DMS53 treated with DMSO at 0.1 percent for 48 hours (cell line): Measurements from ENCODE around the gene PGBD5.

Experiments
- DNase-seq: peaks from one replicate; lab custom pipeline; 2025; ENCODE audit not compliant: unreplicated experiment; lab: John Stamatoyannopoulos, UW

The PGBD5 gene

DNA sequence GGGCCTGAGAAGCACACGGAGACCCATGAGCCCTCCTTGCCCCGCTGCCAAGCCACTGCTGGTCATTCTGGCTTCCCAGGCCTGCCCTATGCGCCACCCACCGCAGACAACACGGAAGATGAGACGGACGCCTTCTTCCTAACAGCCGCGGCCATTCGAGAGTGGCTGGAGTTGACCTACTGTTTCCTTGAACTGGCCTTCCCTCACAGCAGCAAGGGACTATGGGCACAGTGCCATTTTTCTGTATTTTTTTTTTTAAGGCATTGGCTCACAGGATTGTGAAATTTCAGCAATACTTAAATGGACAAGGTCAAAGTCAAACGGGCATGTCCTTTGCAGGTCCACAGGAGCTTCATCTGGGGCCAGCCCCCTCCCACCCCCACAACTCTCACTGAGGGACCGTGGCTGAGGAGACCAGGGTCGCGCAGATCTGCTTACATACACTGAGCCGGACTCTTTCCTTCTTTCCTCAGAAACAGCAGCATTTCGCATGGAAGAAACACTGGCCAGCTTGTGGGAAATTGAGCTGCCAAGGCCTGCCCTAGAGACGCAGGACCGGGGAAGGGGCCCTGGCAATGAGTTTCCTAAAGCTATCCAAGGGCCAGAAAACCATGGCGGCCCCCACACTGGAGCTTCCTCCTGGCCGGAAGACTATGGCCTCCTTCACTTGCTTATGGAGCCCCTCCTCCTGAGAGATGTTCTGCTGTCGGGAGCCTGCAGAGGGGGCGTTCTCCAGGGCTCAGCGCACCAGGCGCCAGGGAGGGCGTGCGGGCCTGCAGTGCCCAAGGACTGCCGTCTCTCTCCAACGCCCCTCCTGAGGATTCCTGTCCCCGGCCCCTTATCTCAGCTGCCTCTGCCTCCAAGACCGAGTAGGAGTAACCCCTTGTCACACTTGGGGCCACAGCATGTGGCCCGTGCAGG is 98.9 kb downstream of the PGBD5 start:
- no peak for DNase-seq

DNA sequence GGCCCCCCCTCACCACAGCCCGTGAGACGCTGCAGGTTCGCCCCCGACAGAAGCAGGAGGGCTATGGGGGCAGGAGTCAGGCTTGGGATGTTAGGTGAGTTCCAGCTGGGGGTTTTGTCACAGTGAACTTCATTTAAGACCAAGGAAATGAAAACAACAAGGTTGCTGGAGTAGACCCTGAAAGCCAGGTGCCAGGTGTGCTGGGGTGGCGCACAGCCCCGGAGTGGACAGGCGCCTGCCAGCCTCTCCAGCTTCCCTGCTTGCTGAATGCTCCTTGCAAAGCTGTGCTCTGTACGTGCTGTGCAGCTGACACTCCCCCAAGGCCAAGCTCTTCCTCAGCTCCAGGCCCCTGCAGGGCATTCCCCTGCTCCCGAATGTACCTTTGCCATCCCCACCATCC is 102.4 kb downstream of the PGBD5 start:
- no peak for DNase-seq

DNA sequence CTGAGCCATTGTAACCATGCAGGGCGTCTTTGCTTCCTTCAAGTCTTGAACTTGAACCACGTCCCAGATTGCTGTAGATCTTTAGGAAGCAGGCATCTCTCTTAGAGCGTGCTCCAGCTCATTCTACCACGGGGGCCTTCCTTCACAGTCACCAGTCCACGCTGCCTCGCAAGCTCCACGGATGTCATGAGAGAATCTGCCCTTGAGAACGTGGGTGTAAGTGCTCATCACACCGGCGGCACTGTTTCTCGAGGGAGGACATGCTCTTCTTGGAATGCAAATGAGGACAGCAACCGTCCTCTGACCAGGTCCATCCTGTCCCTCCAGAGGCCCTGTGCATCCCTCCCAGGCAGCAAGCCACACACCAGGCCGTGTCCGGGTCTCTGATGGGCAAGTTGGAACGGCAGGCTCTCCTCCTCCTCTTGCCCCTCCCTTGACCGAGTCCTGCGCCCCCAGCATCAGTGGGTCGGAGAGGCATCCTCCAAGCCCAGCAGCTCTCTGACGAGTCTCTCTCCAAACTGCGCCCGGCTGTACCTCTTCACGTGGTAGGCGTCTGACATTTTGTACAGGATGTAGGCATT is 103.1 kb downstream of the PGBD5 start:
- DNase-seq = no peak

DNA sequence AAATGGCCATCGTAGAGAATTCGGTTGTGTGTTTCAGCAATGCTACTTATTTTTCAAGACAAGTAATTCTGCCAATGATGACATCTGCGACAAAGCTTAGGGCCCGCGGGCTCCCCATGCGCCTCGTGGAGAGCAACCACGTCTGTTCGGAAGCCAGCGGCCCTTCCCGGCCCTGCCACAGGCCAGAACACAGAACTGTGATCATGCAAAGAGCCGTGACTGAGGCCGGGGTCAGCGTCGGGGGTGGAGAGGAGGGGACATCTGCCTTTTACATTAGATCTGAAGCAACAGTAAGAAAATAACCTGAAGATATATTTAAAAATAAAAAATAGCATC is 103.7 kb downstream of the PGBD5 start:
- DNase-seq = no peak

DNA sequence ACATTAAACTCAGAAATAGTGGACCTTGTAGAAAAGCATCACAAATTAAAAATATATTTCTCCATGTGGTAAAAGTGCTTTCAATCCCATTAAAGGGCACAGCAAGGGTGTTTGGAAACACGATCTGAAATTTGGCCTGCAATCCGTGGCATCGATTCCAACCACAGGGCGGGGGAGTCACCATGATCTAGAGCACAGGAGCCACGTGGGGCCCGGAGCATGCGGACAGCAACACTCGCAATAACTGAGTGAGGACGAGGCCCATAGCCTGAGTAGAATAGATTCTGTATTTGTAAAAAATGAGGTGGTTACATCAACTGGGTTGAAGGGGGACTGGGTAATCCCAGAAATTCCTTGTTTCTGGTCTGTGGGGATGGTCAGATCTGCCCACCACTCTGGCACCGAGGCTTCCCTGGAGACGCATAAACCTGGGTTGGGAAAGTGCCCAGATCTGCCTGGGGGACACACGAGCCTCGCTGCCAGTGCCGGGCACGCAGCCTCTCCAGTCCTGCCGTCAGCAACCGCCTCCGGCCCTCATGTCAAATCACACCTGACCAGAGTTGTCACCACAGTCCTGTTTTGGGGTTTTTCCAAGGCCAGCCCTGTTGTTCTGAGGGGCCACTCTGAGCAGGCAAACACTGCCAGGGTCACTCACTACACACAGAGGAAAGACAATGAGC is 104.3 kb downstream of the PGBD5 start:
- DNase-seq = no peak

DNA sequence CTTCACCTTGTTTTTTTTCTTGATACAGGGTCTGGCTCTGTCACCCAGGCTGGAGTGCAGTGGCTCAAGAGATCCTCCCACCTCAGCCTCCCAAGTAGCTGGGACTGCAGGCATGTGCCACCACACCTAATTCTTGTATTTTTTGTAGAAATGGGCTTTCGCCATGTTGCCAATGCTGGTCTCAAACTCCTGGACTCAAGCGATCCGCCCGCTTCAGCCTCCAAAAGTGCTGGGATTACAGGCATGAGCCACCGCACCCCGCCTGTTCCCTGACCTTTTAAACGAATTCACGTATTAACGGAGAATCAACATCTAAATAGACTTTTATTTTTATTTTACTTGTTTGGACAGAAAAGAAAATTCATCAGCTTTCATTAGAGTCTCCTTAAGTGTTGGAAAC is 104.8 kb downstream of the PGBD5 start:
- DNase-seq = no peak

DNA sequence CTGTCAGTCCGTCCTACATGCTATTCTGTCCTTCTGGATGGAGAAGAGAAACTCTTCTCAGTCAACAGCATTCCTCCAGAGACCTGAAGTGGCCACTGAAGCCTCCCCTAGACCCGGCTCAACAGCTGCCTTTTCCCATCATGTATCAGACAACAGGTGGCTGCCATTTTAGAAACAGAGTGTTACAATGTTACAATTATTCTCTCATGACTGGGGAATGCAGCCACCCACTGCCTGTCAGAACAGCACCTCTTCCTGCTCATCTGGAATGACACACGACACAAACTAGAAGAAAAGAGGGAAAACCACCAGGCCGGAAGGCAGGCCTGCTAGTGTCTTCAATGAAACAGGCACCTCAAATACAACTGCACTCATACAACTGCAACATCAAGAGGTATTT is 105.3 kb downstream of the PGBD5 start:
- DNase-seq = no peak

DNA sequence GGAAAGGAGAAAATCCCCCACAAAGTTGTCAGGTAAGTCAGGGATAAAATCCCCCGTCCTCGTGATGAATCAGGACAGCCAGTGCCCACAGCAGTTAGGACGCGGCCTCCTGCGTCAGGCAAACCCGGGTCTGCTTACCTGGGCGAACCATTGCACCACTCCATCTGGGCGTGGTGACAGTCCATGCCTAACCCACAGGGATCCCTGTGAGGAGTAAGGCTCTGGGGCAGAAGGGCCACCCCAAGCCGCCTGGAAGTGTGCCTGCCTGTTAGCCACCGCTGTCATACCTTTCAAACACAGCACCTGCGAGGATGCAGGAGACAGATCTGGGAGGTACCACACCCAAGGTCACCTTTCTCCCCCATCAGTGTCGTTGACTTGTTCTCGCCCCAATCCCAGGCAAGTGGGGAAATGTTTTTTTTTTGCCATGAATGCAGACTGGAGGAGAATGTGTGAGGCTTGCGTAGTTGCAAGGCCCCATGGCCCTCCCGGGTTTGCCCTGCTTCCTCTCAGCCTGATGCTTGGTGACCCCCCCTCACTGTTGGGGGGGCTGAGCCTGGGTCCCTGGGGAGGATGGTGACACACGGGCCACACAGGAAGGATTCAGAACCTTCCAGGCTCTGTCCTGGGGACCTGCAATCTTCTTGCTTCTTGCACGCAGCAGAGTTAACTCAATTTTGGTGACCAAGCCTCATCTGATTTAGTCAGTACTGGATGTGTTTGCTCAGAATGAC is 107.0 kb downstream of the PGBD5 start:
- no peak for DNase-seq

DNA sequence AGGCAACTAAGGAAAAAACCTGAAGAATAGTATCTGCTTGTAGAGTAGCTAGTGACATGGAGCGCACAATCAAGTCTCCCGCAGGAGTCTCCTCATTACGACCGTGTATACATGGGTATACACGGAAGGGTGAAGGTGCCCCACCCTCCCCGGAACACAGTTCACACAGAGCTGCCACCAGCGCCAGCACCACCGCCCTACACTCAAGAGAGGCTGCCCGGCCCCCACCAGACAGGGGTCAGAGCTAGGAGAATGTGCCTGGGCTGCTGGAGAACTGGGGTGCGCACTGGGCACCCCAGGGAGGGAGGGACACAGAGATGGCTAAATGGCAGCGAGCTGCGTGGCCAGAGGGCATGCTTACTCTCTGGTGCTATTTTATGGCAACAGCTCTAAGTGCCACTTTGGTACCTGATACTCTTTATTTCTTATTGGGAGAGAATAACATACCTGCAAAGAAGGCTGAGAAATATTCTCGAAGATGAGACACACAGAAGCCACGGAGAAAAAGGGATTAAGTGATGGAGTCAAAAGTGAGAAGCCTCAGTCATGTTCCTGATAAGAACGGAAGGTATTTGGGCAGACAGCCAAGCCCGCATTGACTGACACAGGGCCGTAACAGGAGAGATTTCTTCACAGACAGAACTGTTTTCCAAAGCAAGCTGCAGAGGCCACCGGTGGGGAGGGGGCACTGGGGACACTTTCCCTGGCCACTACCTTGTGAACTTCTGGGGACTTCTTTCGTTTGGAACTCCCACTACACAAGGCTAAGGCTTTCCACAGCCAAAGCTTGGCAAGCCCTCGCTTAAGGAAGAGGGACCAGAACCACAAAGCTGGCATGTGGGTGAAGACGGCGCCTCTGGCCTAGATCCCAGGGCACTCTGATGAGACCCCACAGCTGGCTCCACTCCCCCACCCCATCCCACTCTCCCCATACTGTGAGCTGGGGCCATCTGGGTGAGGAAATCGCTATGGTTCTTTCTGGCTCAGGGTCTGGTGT is 108.0 kb downstream of the PGBD5 start:
- no peak for DNase-seq

DNA sequence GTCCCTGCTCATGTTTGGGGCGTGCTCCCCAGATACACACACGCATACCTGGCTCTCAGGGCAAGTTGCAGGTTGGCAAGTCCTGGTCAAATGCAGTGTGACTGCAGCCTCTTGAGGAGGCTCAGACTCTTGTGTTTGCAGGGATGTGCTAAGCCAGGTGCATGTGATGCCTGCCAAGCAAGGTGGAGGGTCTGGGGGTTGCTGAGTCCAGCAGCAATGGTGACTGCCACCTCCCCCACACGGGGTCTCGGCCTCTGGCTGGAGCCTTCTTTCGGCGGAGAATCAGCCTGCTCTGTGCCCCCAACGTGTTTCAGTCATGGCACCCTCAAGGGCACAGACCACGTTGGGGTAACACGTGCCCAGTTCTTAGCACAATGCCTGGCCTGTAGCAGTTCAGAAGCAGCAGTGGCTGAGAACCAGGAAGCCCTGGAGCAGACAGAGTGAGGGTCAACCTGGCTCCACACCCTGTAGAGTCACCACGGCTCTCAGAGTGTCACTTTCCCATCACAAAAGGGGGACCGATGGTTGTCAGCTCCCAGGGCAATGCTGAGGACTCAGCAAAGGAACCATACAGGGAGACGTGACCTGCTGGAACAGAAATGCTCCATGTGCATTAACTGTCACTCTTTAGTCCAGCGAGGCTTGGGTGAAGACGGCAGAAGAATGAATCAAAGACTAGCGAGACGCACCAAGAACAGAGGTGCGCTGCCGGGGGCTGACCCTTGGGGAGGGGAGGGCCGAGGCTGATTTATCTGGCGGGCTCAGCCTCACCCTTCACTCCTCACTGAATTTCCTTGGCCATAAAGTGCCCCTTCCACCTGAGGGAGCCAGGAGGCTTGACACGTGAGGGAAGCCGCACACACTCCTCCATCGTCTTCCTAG is 109.0 kb downstream of the PGBD5 start:
- no peak for DNase-seq

DNA sequence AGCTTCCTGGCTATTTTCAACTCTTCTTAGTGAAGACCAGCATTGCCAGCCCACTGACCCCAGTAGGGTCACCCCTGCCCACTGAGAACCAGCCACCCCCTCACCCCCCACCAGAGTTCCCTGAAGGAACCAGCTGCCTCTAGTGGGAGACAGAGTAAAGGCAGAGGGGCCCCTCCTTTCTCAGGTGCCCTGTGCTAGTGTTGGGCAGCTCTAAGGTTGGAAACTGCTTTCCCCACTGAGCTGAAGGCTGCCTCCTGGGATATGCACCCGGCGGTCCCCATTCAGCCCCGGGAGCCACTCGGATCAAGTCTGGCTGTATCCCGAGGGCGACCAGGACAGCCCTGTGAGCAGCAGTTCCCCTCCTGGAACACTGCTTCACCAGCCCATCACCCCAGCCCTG is 111.0 kb downstream of the PGBD5 start:
- no peak for DNase-seq

DNA sequence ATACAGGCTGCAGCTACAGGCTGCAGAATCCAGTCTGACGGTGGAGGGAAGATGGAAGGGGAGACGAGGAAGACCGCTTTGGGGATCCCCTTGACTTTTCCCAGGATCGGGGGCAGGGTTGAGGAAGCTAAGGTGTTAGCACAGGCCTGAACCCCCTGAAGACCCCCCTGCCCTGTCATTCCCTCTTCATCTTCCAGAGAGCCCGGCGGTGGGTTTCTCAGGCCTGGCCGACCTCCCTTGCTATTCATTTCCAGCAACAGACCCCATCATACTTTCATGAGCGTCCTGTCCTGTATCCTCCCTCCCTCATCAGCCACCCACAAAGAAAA is 112.0 kb downstream of the PGBD5 start:
- DNase-seq = no peak

DNA sequence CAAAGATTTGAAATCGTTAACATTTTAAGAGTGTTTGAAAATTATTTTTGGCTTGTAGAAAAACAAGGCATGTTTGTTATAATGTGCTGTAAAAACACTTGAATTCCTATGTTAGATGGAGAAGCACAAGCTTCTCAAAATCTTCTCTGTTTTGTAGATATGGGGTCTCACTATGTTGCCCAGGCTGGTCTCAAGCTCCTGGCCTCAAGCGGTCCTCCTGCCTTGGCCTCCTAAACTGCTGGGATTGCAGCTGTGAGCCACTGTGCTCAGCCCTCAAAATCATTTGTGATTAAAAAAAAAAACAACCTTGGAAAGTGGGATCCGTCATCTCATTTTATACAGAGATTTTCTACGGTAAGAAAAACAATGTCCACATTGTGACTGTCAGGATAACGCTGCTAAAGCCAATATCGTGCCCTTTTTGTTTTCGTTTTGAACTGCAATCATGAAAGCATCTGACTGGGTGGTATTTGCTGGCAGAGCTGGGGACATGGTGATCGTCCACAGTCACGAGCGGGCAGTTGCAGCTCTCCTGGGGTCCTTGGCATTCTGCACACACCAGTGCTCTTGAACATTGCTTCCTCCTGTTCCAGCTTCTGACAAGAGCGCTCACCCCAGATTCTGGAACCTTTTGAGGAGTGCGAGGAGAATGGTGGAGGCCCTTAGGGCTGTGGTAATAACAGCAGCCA is 112.5 kb downstream of the PGBD5 start:
- no peak for DNase-seq

DNA sequence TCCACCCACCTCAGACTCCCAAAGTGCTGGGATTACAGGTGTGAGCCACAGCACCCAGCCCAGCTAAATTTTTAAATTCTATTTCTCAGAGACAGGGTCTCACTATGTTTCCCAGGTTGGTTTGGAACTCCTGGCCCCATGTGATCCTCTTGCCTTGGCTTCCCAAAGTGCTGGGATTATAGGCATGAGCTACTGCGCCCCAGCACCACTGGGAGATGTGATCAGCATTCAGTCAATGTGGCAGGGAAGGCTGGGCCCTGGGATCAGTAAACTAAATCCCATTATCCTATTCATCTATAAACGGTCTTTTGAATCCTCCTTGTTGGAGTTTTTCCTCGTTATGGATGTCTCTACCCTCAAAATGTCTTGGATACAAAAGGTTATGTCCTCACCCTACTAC is 113.5 kb downstream of the PGBD5 start:
- DNase-seq = no peak

DNA sequence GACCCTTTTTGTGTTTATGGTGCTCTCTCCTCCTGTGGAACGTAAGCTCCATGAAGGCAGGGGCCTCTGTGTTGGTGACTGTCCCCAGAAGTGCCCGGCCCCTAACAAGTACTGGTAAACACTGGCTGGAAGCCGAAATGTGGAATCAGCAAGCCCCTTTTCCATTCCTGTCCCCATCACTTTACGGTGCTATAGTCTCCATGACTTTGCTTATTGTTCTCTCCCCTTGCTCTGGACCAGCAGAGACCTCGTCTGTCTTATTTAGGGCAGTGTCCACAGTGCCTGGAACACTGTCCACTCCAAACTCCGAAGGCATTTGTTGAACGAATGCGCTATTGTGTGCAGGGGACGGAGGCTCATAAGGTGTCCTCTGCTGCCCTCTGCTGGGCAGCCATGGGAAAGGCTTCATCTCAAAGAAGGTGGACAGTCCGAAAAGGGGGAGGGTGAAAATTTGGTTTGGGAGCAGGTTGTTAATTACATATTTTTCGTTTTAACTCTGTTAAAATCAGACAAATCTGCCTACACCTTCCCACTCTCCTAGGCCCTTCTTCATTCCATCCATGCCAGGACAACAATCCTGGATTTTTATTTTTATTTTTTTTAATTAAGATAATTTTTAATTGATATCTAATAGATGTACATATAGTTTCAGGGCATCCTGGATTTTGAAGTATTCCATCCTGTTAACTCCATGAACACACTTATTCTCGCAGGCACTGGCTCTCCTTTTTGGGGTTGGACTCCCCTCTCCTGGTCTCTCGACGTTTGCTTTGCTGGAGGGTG is 115.6 kb downstream of the PGBD5 start:
- DNase-seq = peak; percentile 68

DNA sequence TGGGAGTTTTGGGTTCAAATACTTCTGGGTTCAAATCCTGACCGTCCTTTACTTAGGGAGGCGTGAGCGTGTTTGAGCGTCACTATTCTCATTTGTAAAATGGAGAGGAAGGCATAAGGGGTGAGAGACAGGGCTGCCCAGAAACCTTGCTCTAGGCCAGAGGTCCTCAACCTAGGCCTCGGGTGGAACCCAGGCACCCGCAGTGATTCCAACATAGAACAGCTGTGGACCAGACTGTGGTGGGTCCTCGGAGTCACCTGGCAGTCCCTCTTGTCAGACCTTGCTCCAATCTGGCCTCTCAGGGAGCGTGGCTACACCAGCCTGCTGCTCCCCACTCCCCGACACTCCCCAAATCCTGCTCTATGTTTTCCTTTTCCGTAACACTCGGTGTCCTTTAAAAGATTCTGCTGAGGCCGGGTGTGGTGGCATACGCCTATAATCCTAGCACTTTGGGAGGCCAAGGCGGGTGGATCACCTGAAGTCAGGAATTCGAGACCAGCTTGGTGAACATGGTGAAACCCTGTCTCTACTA is 116.4 kb downstream of the PGBD5 start:
- DNase-seq = no peak

DNA sequence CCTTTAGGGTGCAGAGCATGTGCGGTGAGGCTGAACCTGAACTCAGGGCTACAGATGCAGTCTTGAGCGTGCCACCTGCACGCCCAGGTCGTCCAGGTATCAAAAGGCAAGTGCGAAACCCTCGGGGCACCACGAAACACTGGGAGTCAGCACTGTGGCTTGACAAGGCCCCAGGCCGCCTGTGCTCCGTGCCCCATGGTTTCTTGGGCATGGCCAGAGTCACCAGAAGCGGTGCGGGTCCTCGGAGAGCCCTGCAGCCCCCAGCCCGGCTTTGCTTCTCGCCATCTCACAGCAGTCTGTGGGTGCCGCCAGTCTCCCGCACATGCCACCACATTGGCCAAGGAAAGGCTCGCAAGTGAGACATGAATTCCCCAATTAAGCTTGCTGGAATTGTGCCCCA is 117.3 kb downstream of the PGBD5 start:
- no peak for DNase-seq

DNA sequence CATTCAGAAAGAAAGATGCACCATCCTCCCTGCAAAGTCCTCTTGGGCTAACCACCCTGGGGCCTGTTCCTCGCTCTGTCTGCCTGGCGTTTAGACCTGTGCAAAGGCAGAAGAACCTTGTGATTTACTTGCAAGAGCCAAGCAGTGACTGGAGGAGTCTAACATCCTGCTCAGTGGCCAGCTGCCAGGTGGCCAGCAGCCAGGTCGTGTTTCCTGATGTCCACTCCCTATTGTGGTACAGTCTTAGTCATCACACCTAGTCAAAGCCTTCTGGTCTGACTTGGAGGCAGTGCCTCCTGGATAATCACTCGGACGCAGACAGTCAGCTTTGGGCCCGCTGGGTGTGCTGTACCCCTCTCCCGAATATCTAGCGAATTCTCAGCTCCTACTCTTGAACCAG is 118.1 kb downstream of the PGBD5 start:
- peak; percentile 57 for DNase-seq
